DND-41 (cell line): ENCODE measurements around the gene CD81.

Source experiments
- ATAC-seq: fragments of 200-7000 bp; cut with Tn5 transposase; 3 replicates; pipeline ENCODE4 v1.9.1; 2021; ENCODE audit warnings: low read depth; ENCODE audit not compliant: insufficient read depth
- DNase-seq: peaks from one replicate; pipeline ENCODE4 v3.0.0-alpha.2; 2020
- H2AFZ ChIP-seq: 2 replicates; pipeline ENCODE4 v1.6.0; 2012; ENCODE audit warnings: low read depth, low read length
- H3K27ac ChIP-seq: 2 replicates; pipeline ENCODE4 v1.5.1; 2012; ENCODE audit warnings: low read length, inconsistent platforms
- H3K27me3 ChIP-seq: fragments of 200-600 bp; sonication (generic); 2 replicates; pipeline ENCODE4 v1.6.0; 2012; ENCODE audit warnings: low read length, mild to moderate bottlenecking, inconsistent platforms; ENCODE audit not compliant: insufficient read depth, poor library complexity
- H3K36me3 ChIP-seq: 2 replicates; pipeline ENCODE4 v1.5.1; 2012; ENCODE audit warnings: low read length, inconsistent platforms; ENCODE audit not compliant: insufficient read depth
- H3K4me1 ChIP-seq: 2 replicates; pipeline ENCODE4 v1.5.1; 2012; ENCODE audit warnings: mild to moderate bottlenecking, low read length; ENCODE audit not compliant: insufficient read depth
- H3K4me2 ChIP-seq: 2 replicates; pipeline ENCODE4 v1.6.0; 2012; ENCODE audit warnings: mild to moderate bottlenecking, moderate library complexity, low read length, inconsistent platforms; ENCODE audit not compliant: insufficient read depth
- H3K4me3 ChIP-seq, 2 experiments: fragments of 200-600 bp in 1 of 2; shearing (Covaris generic) in 1 of 2; 2 replicates each; pipeline ENCODE4 v1.5.1; 2012 to 2016; ENCODE audit warnings: inconsistent platforms in 2 of 2, low read length in 2 of 2, mild to moderate bottlenecking in 2 of 2, low read depth in 1 of 2, moderate library complexity in 1 of 2
- H3K79me2 ChIP-seq: 2 replicates; pipeline ENCODE4 v1.6.0; 2012; ENCODE audit warnings: low read length, inconsistent platforms; ENCODE audit not compliant: insufficient read depth
- H3K9ac ChIP-seq: 2 replicates; pipeline ENCODE4 v1.6.0; 2012; ENCODE audit warnings: low read depth, mild to moderate bottlenecking, inconsistent platforms, low read length, moderate library complexity
- H3K9me3 ChIP-seq: 2 replicates; pipeline ENCODE4 v1.5.1; 2012; ENCODE audit warnings: low read length, moderate library complexity, mild to moderate bottlenecking, inconsistent platforms; ENCODE audit not compliant: insufficient read depth, severe bottlenecking
- H4K20me1 ChIP-seq: 2 replicates; pipeline ENCODE4 v1.6.0; 2012; ENCODE audit warnings: low read length; ENCODE audit not compliant: insufficient read depth
- EZH2 ChIP-seq: IDR thresholded peaks from 3 replicates; pipeline ENCODE4 v1.6.1; 2012; ENCODE audit warnings: borderline replicate concordance, low read depth, mild to moderate bottlenecking, moderate library complexity, low read length, inconsistent platforms; ENCODE audit not compliant: severe bottlenecking
- TF ChIP-seq, protein P1 (sequence below): IDR thresholded peaks from 2 replicates; pipeline ENCODE4 v1.5.1; 2012; ENCODE audit warnings: borderline replicate concordance, low read length, moderate library complexity, mild to moderate bottlenecking; ENCODE audit not compliant: poor library complexity, severe bottlenecking; ENCODE audit errors: extremely low read depth

Gene CD81

DNA sequence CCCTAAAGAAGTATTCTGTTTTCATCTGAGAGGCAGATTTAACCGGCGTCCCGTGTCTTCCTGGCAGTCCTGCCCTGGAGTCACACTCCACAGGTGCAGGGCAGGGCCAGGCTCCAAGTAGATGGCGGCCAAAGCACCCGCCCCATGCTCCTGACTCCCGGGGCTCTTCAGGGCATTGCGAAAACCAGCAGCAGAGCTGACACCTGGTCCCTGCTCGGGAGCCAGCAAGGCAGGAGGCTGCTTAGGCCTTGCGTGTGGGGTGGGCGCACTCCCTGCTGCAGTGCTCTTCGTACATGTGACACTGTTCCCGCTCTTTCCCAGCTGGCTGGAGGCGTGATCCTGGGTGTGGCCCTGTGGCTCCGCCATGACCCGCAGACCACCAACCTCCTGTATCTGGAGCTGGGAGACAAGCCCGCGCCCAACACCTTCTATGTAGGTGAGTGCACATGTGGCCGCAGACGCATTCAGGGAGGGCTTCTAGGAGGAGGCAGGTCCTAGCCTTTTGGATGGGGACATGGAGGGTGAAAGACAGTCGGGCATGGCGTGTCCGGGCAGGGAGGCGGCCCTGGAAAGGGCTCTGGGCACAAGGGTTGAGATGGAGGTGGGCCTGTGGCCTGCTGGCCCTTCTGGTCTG, 13.1 kb downstream of the CD81 start:
- Histone ChIP-seq H3K79me2 (peaks cover 81% of the 10 kb centered on the region), H4K20me1 (peaks cover 97% of the 10 kb centered on the region), H3K4me1 (peaks cover 5% of the 10 kb centered on the region; the same call in 1 of the 2 replicates), H3K36me3 (peaks cover 92% of the 10 kb centered on the region), H2AFZ (no peak overlapping the region), H3K4me2 (no peak overlapping the region), H3K27ac (no peak overlapping the region), H3K9me3 (no peaks in the 10 kb centered on the region), H3K27me3 (no peaks in the 10 kb centered on the region), H3K9ac (no peak overlapping the region), H3K4me3 (no peak overlapping the region)
- DNase-seq = no peak
- ATAC-seq = no peak
- TF ChIP-seq, protein P1, sequence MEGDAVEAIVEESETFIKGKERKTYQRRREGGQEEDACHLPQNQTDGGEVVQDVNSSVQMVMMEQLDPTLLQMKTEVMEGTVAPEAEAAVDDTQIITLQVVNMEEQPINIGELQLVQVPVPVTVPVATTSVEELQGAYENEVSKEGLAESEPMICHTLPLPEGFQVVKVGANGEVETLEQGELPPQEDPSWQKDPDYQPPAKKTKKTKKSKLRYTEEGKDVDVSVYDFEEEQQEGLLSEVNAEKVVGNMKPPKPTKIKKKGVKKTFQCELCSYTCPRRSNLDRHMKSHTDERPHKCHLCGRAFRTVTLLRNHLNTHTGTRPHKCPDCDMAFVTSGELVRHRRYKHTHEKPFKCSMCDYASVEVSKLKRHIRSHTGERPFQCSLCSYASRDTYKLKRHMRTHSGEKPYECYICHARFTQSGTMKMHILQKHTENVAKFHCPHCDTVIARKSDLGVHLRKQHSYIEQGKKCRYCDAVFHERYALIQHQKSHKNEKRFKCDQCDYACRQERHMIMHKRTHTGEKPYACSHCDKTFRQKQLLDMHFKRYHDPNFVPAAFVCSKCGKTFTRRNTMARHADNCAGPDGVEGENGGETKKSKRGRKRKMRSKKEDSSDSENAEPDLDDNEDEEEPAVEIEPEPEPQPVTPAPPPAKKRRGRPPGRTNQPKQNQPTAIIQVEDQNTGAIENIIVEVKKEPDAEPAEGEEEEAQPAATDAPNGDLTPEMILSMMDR = no peak
- no peak for TF ChIP-seq EZH2

DNA sequence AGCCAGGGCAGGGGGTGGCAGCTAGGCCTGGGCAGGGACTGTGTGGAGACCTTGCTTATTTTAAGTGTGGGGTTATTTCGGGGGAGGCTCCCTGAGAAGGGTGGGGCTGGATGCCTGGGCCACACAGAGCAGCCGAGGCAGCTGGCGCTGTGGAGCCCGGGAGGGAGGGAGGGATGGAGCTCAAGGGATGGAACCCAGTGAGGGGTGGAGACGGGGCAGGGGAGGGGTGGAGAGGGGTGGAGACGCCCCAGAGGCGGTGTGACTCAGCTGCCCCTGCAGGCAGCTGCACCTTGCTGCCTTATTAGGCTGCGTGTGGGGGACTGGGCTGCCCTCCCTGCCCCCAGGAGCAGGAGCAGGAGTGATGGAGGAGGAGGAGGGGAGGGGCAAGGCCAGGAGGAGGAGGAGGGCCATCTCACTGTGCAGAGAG, 13.6 kb downstream of the CD81 start:
- no peaks in the 10 kb centered on the region for H3K4me1 ChIP-seq
- H3K9ac ChIP-seq = no peak overlapping the region
- DNase-seq (peak; percentile 27), ATAC-seq (peak; percentile 47)
- H3K4me2 ChIP-seq = no peak overlapping the region
- peaks cover 92% of the 10 kb centered on the region for H3K36me3 ChIP-seq
- H3K9me3 ChIP-seq = no peaks in the 10 kb centered on the region
- no peak overlapping the region for H3K4me3 ChIP-seq
- H3K27ac ChIP-seq = no peak overlapping the region
- H3K79me2 ChIP-seq = peaks cover 76% of the 10 kb centered on the region
- no peak overlapping the region for H2AFZ ChIP-seq
- no peaks in the 10 kb centered on the region for H3K27me3 ChIP-seq
- TF ChIP-seq, protein P1 = no peak
- no peak for TF ChIP-seq EZH2
- H4K20me1 ChIP-seq = peaks cover 94% of the 10 kb centered on the region

- Histone ChIP-seq H3K36me3 (peaks cover 92% of the 10 kb centered on the region), H3K79me2 (peaks cover 69% of the 10 kb centered on the region), H3K9ac (no peak overlapping the region), H3K4me1 (no peaks in the 10 kb centered on the region), H3K4me3 (no peak overlapping the region), H3K27ac (no peak overlapping the region), H4K20me1 (peaks cover 89% of the 10 kb centered on the region), H3K27me3 (no peaks in the 10 kb centered on the region), H3K4me2 (no peak overlapping the region), H3K9me3 (no peaks in the 10 kb centered on the region), H2AFZ (no peak overlapping the region)
- DNase-seq (no peak), ATAC-seq (no peak)
- TF ChIP-seq EZH2 = no peak
- TF ChIP-seq, protein P1 = no peak
Measured at GRCh38 chr11:2391181-2391975, 14.3 kb downstream of the CD81 start.
